HG03575 (cell line): ENCODE data around the gene RFNG.

Experiments
- ATAC-seq: cut with Tn5 transposase; IDR thresholded peaks from one replicate; pipeline ENCODE4 v1.9.1; 2021; ENCODE audit not compliant: unreplicated experiment, insufficient number of reproducible peaks, low FRiP score; ENCODE audit errors: extremely low read depth

The RFNG gene

DNA sequence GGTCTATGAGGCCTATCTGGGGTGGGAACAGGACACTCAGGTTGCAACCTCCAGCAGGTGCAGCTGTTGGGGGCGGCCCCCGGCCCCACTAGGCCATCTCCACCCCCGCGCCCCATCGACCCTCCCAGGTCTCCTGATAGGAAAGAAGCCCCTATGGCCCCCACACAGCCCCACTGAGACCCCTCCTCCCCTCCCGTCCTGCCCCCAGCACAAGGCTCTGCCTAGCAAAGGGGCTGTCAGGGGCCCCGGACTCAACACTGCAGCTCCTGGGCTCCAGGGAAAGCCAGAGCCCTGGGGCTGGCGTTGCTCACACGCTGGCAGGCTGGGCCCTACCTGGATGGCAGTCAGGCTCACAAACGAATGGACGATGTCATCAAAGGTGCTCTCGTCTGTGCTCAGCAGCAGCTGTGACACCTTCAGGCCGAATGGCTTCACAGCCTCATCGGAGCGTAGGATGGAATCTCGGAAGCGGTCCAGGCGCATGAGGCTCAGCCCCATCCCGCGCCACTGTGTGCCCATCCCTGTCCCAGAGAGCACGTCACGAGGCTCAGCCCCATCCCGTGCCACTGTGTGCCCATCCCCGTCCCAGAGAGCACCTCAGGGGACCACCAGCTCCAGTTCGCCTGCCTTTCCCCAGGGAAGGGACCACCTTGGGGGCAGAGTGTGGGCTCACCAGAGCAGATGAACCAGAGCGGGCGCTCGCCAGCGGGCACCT lies 39.1 kb upstream of the RFNG start:
- no peak for ATAC-seq

DNA sequence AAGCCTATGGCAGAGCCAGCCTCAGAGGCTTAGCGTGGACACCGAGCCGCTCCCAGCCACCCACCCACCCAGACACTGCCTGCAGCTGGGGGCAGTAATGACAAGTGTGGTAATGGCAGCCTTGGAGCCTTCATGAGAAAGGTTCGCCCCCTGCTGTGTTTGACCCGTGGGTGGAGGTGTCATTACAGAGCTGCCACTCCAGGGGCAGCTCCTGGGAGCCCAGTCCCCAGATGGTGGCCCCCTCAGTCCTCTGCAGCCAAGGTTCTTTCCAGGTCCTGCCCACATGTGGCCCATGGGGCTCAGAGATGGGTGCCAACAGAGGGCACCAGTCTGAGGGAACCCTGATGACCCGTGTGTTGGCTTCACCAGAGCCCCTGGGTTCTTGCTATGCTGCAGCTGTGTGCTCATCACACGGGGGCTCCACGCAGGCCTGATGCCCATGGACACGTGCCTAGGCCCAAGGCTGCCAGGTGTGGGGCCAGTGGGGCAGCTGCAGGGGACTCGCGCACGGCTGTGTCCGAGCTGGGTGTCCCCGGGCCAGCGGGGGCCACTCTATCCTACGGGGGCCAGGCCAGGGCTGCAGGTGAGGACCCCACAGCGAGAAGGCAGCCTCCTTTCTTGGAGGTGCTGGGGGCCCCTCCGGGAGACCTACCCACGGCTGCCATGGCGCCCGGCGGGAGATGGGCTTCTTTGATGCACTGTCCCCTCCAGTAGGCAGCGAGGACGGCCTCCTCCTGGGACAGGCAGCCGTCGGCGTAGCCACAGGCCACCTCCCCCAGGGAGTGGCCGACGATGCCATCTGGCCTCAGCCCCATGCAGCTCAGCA lies 38.3 kb upstream of the RFNG start:
- no peak for ATAC-seq

DNA sequence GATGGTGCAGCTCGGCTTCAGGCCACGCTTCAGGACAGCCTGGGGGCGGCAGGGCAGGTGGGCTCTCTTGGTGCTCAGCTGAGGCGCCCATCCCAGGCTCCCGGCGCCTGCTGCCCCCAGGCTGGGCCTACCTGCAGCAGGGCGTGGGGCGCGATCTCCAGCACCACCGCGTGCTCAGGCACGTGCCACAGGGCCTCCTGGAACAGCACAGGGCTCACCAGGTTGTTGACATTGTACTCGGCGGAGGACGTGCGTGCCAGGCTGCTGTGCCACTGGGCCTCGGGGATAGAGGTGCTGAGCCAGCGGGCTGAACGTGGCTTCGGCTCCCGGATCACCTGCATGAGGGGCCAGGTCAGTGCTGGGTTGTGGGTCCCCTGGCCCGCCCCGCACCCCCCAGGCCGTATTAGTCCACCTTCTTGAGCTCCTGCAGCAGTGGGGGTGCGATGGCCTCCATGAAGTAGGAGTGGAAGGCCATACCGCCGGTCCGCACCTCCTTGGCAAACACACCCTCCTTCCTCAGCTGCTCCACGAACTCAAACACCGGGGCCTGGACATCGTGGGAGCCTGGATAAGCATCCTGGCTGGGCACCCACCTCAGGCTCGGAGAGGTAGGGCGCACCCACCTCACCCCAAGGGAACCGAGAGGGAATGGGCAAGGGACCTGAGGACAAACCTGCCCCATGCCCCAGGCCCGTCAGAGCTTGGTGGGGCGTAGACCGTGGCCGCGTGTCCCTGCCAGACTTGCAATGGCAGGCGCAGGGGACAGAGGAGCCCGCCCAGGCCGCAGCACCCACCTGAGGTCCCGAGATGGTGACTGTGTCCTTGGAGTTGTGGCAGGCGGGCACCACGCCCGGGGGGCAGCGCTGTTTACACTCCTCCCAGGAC lies 37.5 kb upstream of the RFNG start:
- ATAC-seq, result no peak

DNA sequence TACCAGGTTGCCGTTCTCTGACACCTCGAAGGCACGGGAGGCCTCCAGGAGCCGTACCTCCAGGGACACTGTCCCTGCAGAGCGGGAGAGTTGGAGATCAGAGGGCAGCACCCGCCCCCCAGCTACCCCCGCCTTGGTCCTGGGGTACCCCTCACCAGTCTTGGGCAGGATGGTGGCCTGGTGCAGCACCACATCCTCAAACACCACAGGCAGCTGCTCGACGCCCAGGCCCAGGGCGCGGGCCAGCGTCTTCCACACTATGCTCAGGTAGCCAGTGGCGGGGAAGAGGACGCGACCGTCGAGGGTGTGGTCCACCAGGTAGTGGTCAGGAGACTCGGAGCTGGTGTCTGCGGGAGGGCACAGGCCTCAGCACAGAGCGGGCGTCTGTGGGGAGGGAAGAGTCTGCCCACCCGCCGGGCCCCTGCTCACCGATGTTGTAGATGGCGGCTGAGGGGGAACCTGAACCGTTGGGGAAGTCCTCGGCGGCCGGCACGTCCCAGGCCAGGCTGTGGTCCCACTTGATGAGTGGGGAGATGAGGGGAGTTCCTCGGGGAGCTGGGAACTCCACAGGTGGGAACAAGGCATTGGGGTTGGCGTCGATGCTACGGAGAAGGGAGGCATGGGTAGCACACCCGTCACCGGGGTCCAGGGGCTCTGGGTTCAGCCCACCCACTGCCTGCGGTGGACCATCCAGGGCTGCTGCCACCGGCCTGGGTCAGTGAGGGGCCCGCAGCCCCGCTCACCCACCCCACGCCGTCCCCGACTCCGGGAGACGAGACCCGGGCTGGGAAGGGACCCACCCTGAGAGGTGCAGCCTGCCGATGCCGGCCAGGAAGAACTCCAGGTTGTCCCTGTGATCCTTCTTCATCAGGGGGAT lies 36.6 kb upstream of the RFNG start:
- ATAC-seq, result no peak

DNA sequence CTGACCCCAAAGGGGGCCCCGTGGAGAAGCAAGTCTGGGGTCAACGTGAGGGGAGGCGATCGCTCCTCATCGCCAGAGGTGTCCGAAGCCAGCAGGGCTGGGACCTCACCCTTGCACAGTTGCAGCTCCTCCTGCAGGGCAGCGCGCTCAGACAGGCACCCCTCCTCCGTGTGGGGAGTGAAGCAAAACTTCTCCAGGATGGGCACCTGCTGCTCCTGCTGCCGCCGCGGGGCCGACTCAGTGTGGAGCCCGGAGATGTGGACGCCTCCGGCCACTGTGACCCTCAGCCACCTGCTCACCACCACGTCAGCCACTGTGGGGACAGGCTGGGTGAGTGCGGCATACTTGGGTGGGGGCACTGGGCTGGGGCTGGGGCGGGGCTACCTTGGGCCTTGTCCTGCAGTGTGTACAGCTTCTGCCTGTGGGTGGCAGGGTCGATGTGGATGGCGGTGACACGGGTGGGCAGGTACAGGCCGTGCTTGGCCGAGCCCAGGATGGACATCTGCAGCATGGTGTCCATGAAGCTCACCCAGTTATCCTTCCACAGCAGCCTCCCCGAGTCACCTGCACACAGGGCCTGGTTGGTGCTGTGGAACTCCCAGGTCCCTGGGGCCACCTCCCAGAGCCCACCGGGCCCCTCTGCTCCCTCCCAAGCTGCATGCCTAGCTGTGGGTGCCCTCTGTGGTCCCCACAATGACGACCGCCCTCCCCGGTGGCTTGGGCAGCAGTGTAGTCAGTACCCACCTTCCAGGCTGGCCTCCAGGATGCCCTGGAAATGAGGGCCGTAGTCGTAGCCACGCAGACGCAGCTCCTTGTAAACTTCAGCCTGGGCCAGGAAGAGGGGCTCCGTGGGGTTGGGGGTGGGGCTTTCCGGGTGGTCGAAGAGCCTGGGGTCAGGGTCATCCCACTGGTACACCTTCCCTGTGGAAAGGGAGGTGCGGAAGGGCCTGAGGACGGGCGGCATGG lies 35.6 kb upstream of the RFNG start:
- no peak for ATAC-seq

DNA sequence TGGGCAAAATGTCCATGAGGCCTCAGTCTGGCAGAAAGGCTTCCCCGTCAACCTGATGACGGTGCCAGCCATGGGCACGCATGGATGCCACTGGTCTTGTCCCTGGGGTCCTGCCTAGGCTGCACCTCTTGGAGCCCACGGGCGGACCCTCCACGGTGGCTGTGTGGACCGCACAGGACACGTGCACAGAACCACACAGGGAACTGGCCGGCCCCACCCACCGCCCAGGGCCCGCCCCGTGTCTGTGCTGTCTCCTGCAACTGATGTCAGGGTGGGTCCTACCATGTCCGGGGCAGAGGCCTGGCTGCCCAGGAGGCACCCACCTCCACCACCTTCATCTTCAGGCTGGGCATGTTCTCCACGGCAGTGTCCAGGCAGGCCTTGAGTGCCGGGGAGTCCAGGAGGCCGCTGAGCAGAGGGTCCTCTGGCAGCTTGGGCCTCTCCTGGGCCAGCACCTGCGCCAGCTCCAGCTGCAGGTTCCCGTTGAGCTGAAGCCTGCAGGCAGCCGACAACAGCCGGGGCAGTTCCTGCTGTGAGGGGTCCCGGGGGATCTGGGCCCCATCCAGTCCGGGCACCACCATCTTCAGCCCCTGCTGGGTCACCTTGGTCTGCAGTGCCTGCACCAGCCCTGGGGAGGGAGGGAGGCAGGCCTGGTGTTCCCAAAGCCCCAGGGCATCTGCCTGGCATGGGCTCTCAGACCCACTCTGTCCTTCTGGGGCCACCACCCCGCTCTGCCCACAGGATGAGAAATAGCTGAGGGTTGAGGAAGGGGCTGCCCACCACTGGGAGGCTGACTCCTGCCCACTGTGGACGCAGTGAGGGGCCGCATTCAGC lies 34.5 kb upstream of the RFNG start:
- no peak for ATAC-seq

DNA sequence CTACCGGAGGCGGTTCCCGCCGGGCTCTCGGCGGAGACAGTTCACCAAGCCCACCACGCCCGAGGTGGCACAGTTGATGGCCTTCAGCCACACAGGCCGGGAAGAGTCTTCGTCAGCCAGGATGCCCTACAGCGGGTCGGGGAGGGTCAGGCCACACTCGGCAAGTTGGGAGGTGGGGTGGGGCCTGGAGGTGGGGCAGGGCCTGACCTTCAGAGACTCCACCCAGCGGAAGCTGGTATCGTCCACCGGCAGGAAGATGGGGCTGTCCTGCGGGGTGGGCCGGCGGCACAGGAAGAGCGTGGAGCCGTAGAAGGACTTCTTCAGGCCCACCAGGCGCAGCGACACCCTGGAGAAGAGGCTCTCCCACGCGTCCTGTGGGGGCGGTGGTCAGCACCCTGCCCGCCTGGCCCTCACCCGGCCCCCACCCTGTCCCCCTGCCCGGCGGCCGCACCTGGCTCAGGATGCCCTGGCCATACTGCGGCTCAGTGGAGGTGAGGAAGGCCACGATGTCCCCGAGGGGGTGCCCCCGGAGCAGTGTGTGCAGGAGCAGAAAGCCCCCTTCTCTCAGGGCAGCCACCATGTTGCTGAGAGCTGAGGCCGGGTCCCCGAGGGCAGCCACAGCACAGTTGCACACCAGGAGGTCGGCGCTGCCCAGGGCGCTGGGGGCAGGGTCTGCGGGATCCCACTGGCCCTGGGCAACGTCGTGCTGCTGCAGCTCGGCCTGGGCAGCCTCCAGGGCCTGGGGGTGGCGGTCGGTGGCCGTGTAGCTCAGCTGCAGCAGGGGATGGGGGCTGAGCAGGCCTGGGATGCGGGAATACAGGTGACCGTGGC lies 33.6 kb upstream of the RFNG start:
- no peak for ATAC-seq

DNA sequence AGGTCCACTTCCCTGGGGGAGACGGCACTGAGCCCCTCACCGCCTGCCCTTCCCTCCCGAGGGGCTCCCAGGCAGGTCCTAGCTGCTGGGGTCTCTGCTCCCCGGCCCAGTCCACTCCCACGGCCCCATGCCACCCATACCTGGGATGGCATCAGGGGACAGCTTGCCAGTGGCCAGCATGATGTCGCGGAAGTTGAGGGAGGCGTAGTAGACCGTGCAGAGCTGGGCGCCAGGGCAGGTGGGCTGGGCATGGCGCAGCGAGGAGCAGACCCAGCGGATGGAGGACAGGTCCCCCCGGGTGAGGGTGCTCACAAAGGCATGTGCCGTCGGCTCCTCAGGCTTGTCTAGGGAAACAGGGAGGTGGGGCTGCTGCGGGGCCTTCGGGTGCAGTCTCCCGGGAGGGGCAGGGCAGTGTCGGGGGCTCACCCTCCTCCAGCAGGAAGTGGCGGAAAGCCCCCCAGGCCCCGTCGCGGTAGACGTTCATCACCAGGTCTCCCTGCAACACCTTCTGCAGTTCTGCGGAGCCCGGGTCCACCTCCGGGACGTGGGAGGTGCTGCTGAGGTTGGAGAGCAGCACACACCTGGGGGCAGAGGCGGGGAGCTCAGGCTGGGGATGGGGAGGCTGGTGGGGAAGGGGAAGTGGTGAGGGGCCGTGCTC lies 32.9 kb upstream of the RFNG start:
- ATAC-seq, result no peak

DNA sequence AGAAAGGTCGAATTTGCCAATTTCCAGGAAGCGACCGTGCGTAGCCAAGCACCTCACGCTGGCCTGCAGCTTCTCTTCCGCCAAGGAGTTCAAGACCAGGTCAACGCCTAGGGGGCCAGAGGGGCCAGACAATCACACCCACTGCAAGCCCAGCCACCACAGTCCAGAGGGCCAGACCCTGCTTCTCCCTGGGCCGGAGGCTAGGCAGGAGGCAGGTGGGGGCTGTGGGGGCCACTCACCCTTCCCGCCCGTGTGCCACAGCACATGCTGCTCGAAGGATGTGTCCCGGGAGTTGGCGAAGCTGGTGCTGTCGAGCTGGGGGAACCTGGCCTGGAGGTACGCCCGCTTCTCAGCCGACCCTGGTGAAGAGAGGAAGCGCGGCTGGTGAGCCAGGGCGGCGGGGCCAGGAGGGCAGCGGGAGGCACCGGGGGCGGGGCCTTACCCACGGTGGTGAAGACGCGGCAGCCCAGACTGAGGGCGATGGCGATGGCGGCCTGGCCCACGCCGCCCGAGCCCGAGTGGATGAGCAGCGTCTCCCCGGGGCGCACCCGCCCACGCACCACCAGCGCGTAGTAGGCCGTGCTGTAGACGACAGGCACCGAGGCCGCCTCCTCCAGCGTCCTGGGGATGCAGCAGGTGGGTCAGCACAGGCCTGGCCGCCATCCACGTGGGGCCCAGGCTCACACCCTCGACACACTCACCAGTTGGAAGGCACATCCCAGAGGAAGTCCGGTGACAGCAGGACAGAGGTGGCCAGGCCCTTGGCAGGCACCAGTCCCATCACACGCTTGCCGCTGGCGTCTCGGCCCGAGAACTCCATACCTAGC lies 32.1 kb upstream of the RFNG start:
- no peak for ATAC-seq

DNA sequence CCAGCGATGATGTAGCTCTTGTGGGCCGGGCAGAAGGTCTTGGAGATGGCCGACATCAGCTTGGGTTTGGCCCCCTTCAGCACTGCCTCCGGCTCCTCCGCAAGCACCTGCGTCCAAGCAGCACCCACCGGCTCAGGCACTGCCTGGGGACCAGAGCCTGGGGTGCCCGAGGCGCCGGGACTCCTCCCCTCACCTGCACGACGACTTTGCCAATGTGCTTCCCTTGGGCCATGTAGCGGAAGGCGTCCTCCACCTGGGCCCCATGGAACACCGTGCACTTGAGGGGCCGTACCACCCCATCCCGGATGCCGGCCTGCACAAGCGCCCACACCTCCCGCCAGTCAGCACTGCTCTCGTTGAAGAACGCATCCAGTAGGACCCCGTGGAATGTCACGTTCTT lies 31.4 kb upstream of the RFNG start:
- no peak for ATAC-seq

DNA sequence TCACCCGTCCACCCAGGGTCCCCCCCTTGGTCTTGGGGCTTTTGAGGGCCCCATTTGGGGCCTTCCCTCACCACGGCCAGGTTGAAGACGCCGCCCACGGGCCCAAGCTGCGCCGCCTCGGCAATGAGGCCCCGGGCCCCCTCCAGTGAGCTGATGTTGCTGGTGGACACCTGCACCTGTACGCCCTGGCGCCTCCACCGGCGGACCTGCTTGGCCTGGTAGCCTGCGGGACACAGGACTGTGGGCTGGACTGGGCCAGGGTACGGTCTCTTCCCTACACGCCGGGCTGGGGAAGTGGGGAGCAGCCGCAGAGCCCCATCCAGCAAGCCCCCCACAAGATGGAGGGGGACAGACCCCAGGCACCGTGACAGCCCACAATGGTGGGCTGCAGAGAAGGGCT lies 30.8 kb upstream of the RFNG start:
- no peak for ATAC-seq

DNA sequence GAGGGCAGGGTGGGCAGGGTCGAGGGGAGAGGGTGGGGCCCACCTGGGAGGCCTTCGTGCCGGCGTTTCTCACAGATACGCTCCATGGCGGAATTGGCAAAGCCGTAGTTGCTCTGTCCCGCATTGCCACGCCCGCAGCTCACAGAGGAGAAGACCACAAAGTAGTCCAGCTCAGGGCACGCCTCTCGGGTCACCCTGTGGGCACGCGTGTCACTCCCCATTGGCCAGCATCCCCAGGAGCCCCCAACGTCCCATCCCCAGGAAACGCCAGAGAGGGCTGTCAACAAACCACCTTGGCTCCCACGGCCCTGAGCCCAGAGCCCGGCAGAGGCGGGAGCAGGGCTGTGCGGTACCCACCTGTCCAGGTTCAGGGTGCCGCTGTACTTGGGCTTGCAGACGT lies 30.4 kb upstream of the RFNG start:
- no peak for ATAC-seq

DNA sequence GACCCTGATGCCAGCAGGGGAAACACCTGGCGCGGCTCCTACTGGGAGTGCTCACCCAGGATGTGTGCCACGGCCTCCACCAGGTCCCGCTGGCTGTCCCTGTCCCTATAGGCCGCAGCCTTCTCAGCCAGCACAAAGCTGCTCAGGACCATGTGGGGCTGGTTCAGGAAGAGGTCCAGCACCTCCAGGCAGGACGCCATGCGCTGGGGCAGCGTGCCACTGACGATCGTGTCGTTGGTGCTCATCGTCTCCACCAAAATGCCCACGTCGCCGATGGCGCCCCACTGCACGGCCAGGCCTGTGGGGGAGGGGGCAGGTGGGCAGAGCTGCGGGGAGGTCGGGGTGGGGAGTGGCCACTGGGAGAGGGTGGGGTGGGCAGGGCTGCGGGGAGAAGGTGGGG lies 29.9 kb upstream of the RFNG start:
- no peak for ATAC-seq

DNA sequence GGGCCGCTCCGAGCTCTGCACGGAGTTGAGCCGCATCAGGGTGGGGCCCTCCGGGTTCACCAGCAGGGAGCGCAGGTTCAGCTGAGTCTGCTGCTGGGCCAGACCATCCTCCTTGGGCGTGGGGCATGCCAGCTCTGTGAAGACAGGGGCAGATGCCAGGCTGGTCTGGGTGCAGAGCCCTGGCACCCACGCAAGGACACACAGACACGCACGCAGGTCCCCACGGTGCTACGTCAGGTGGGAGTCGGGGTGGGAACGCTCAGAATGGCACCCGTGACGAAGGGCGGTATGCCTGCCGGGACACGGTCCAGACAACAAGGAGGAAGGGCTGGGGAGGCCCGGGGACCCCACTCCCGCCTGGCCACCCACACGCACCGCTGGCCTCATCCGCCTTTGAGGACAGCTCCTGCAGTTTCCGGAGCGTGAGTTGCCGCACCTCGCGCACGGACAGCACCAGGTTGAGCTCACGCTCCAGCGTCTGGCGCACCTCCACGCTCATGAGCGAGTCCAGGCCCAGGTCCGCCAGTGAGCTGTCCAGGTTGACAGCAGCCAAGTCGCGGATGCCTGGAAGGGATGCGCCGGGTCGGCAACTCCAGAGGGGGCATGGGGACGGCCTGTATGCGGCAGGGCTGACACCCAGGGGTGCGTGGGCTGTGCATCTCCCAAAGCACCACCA lies 29.3 kb upstream of the RFNG start:
- no peak for ATAC-seq
